GM19395 (cell line): ENCODE results near the gene UBE2M.
"Not testable (repeated sequence)": the region's sequence is repeated elsewhere in the genome, so short reads cannot be mapped to it uniquely, and the experiment has no call there.

Experiments
- ATAC-seq: cut with Tn5 transposase; IDR thresholded peaks from one replicate; pipeline ENCODE4 v1.9.1; 2021; ENCODE audit warnings: mild to moderate bottlenecking, moderate library complexity; ENCODE audit not compliant: unreplicated experiment

UBE2M gene

GRCh38 chr19:58542641-58543372, 15.6 kb downstream of the UBE2M start:
- not testable (repeated sequence) for ATAC-seq

- not testable (repeated sequence) for ATAC-seq
These were observed 19.2 kb downstream of the UBE2M start for GRCh38 chr19:58539169-58539559.

- no peak for ATAC-seq
These were observed 19.9 kb downstream of the UBE2M start for GRCh38 chr19:58538257-58539168.

- ATAC-seq: no peak
These were observed 21.3 kb downstream of the UBE2M start for GRCh38 chr19:58536852-58537798.

GRCh38 chr19:58535857-58536256, 22.6 kb downstream of the UBE2M start:
- no peak for ATAC-seq

GRCh38 chr19:58531034-58531840, 27.2 kb downstream of the UBE2M start:
- ATAC-seq: no peak

GRCh38 chr19:58529405-58529804, 29.0 kb downstream of the UBE2M start:
- ATAC-seq: no peak

- ATAC-seq: no peak
These were observed 35.7 kb downstream of the UBE2M start for GRCh38 chr19:58522709-58523108.

- no peak for ATAC-seq
These were observed 36.8 kb downstream of the UBE2M start for GRCh38 chr19:58521651-58522050.

- ATAC-seq: no peak
These were observed 38.2 kb downstream of the UBE2M start for GRCh38 chr19:58520257-58520599.

GRCh38 chr19:58519355-58520256, 38.8 kb downstream of the UBE2M start, which contains the start of gene ZBTB45:
ZBTB45 (minus strand) TSS chr19:58519810; CDS start chr19:58517673, 2,137 bp downstream.
- peak; percentile 79 for ATAC-seq

- ATAC-seq: peak; percentile 2
These were observed 39.4 kb downstream of the UBE2M start for GRCh38 chr19:58519087-58519354.

- no peak for ATAC-seq
These were observed 39.9 kb downstream of the UBE2M start for GRCh38 chr19:58518256-58519086.

GRCh38 chr19:58516964-58517833, 41.2 kb downstream of the UBE2M start:
- ATAC-seq: no peak

- no peak for ATAC-seq
These were observed 42.1 kb downstream of the UBE2M start for GRCh38 chr19:58516246-58516836.

- ATAC-seq: no peak
These were observed 43.2 kb downstream of the UBE2M start for GRCh38 chr19:58515259-58515658.

GRCh38 chr19:58514564-58515022, 43.8 kb downstream of the UBE2M start:
- no peak for ATAC-seq
